Measurements from ENCODE around the gene ZBBX.

Gene ZBBX

GRCh38 chr3:167306319-167306718 is 73.8 kb downstream of the ZBBX start:
- no peak for DNase-seq (ENCODE audit: low spot score)

- DNase-seq (ENCODE audit: low spot score) = no peak
Measured at GRCh38 chr3:167305340-167305890, 74.7 kb downstream of the ZBBX start.

- DNase-seq (ENCODE audit: low spot score) = no peak
Measured at GRCh38 chr3:167304077-167304476, 76.0 kb downstream of the ZBBX start.

- DNase-seq (ENCODE audit: low spot score) = no peak
Measured at GRCh38 chr3:167302678-167303077, 77.4 kb downstream of the ZBBX start.

GRCh38 chr3:167300207-167300606 is 79.9 kb downstream of the ZBBX start:
- no peak for DNase-seq (ENCODE audit: low spot score)

GRCh38 chr3:167289435-167289834 is 90.7 kb downstream of the ZBBX start:
- DNase-seq (ENCODE audit: low spot score) = no peak

GRCh38 chr3:167288737-167289136 is 91.4 kb downstream of the ZBBX start:
- no peak for DNase-seq (ENCODE audit: low spot score)

GRCh38 chr3:167287308-167287707 is 92.8 kb downstream of the ZBBX start:
- no peak for DNase-seq (ENCODE audit: low spot score)

GRCh38 chr3:167274141-167274874 is 105.8 kb downstream of the ZBBX start:
- DNase-seq (ENCODE audit: low spot score) = no peak

- no peak for DNase-seq (ENCODE audit: low spot score)
Measured at GRCh38 chr3:167253037-167253436, 127.1 kb downstream of the ZBBX start.

- no peak for DNase-seq (ENCODE audit: low spot score)
Measured at GRCh38 chr3:167251678-167252077, 128.4 kb downstream of the ZBBX start.

GRCh38 chr3:167246252-167246651 is 133.8 kb downstream of the ZBBX start:
- no peak for DNase-seq (ENCODE audit: low spot score)

- no peak for DNase-seq (ENCODE audit: low spot score)
Measured at GRCh38 chr3:167241048-167241845, 138.8 kb downstream of the ZBBX start.

- no peak for DNase-seq (ENCODE audit: low spot score)
Measured at GRCh38 chr3:167228135-167228534, 152.0 kb downstream of the ZBBX start.

GRCh38 chr3:167225821-167226220 is 154.3 kb downstream of the ZBBX start:
- DNase-seq (ENCODE audit: low spot score) = no peak

- DNase-seq (ENCODE audit: low spot score) = no peak
Measured at GRCh38 chr3:167209011-167209410, 171.1 kb downstream of the ZBBX start.

- no peak for DNase-seq (ENCODE audit: low spot score)
Measured at GRCh38 chr3:167203062-167203461, 177.0 kb downstream of the ZBBX start.

GRCh38 chr3:167198949-167199600 is 181.0 kb downstream of the ZBBX start:
- DNase-seq (ENCODE audit: low spot score) = no peak
